Measurements from ENCODE around the gene DSC2. TPM values are rescaled to one million over a fixed set of nuclear protein-coding genes. Genes with fewer than 3 reads are reported as not detected.
"Not testable (repeated sequence)": the region's sequence is repeated elsewhere in the genome, so short reads cannot be mapped to it uniquely, and the experiment has no call there.

Gene DSC2
- total and polyA plus RNA-seq, 8 donors, result 8.9 to 21.0 (median 16.2) TPM

DNA sequence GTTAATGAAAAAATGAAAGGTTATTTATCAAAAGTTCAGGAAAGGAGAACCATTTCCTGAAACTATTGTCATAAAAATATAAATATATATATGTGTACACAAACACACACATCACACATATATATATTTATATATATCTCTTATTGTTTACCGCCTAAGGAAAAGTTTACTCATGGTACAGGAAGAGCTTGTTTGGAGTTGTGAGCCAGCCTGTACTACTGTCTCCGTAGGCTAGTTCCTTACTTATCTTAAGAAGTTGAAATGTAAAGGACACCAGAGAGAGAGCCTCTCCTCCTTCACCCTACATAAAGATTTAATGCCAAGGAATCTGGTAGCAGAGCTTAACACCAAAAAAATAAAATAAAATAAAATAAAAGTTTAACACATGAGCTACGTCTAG lies 40.8 kb upstream of the DSC2 start:
- no peak overlapping the region for H3K27ac ChIP-seq
- H3K4me1 ChIP-seq, result no peaks in the 10 kb centered on the region
- ATAC-seq (no peak), DNase-seq (no peak)
- no peaks in the 10 kb centered on the region for H3K27me3 ChIP-seq
- TF ChIP-seq, protein P1, sequence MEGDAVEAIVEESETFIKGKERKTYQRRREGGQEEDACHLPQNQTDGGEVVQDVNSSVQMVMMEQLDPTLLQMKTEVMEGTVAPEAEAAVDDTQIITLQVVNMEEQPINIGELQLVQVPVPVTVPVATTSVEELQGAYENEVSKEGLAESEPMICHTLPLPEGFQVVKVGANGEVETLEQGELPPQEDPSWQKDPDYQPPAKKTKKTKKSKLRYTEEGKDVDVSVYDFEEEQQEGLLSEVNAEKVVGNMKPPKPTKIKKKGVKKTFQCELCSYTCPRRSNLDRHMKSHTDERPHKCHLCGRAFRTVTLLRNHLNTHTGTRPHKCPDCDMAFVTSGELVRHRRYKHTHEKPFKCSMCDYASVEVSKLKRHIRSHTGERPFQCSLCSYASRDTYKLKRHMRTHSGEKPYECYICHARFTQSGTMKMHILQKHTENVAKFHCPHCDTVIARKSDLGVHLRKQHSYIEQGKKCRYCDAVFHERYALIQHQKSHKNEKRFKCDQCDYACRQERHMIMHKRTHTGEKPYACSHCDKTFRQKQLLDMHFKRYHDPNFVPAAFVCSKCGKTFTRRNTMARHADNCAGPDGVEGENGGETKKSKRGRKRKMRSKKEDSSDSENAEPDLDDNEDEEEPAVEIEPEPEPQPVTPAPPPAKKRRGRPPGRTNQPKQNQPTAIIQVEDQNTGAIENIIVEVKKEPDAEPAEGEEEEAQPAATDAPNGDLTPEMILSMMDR (IDR thresholded peaks at IDR 0.05), result no peak
- intact Hi-C loops (cut with DNase I), result no loop called here
- H3K36me3 ChIP-seq, result no peaks in the 10 kb centered on the region
- no peaks in the 10 kb centered on the region for H3K9me3 ChIP-seq
- H3K4me3 ChIP-seq, result no peak overlapping the region

- no peak overlapping the region for H3K27ac ChIP-seq
- no peaks in the 10 kb centered on the region for H3K36me3 ChIP-seq
- ATAC-seq (no peak), DNase-seq (no peak)
- no peaks in the 10 kb centered on the region for H3K27me3 ChIP-seq
- TF ChIP-seq, protein P1 (IDR thresholded peaks at IDR 0.05), result no peak
- intact Hi-C loops (cut with DNase I), result no loop called here
- no peak overlapping the region for H3K4me3 ChIP-seq
- no peaks in the 10 kb centered on the region for H3K9me3 ChIP-seq
- no peaks in the 10 kb centered on the region for H3K4me1 ChIP-seq
Measured at GRCh38 chr18:31138709-31139108, 36.5 kb upstream of the DSC2 start.

DNA sequence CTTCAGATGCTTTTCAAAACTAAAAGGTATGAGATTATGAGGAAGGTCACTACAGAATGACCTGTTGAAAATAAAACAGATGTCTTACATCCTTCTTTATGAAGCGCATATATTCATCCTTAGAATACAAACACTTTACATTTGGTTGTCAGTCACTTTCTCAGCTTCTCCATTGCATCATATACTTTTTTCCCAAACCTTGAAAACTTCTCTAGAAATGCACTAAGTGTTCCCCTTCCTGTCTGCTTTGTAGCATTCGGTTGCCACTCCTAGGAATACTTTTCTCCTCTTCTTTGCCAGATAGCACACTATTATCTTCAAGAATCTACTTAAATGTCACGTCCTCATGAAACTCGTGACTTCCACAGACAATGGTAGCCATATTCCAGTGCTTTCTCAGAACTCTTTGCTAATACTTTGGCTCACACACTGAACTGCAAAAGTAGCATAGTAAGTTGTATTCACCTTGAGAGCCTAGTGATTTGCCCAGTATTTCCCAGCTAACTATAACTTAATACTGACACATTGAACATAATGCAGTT lies 32.8 kb upstream of the DSC2 start:
- ATAC-seq (no peak), DNase-seq (no peak)
- Histone ChIP-seq H3K4me1 (no peaks in the 10 kb centered on the region), H3K9me3 (no peaks in the 10 kb centered on the region), H3K27me3 (no peaks in the 10 kb centered on the region), H3K27ac (no peak overlapping the region), H3K36me3 (no peaks in the 10 kb centered on the region), H3K4me3 (no peak overlapping the region)
- intact Hi-C loops (cut with DNase I), result no loop called here
- TF ChIP-seq, protein P1 (IDR thresholded peaks at IDR 0.05), result no peak

DNA sequence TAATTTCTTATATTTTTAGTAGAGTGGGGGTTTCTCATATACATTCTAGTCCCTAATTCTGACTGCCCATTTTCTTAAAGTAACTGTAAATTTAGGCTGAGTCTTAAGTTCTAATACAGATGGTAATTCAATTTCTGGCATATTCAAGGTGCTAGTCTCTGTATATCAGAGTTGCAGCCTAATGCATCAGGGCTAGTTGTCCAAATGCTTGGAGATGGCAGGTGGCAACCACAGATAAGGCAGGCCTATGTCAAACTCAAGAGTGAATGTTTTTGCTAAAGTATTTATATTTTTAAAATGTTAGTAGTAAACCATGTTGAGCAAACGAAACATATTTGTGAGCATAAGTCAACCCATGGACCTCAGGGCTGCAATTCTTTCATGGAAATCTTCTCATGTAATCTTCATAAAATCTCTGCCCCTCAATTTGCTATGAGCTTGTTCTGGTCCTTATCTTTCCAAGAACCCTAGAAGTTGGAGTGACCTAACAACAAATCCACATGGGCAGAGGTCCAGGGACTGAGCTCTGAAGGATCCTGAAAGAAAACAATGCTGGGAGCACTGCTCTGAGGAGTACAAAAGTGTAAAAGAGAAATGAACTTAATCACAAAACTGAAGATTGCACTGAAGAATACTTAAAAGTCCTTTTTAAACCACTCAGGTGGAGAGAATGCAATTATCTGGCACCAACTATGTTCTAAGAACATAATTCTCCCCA lies 27.3 kb upstream of the DSC2 start:
- H3K4me3 ChIP-seq, result no peak overlapping the region
- no peaks in the 10 kb centered on the region for H3K27me3 ChIP-seq
- H3K9me3 ChIP-seq, result no peaks in the 10 kb centered on the region
- H3K4me1 ChIP-seq, result no peaks in the 10 kb centered on the region
- no peak overlapping the region for H3K27ac ChIP-seq
- TF ChIP-seq, protein P1 (IDR thresholded peaks at IDR 0.05), result no peak
- intact Hi-C loops (cut with DNase I), result no loop called here
- no peak for ATAC-seq
- no peaks in the 10 kb centered on the region for H3K36me3 ChIP-seq
- DNase-seq, result no peak

DNA sequence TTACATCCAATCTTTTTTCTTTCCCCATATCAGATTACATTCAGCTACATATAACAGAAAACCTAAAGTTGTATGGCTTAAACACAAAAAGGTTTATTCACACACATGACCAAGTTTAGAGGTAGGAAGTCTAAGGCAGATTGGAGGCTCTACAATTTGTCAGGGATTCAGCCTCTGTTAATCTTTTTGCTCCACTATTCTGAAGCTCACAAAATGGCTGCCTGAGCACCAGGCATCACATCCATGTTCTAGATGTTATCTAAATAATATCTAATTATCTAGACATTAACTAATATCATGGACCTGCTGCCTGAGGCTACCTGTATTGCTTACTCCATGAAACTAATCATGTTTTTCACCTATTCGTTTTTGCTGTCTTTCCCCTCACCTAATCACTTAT lies 23.7 kb upstream of the DSC2 start:
- H3K27me3 ChIP-seq, result no peaks in the 10 kb centered on the region
- H3K4me3 ChIP-seq, result no peak overlapping the region
- H3K4me1 ChIP-seq, result no peaks in the 10 kb centered on the region
- no peak for DNase-seq
- H3K36me3 ChIP-seq, result no peaks in the 10 kb centered on the region
- no peak for ATAC-seq
- TF ChIP-seq, protein P1 (IDR thresholded peaks at IDR 0.05), result no peak
- H3K9me3 ChIP-seq, result no peaks in the 10 kb centered on the region
- intact Hi-C loops (cut with DNase I), result no loop called here
- H3K27ac ChIP-seq, result no peak overlapping the region

DNA sequence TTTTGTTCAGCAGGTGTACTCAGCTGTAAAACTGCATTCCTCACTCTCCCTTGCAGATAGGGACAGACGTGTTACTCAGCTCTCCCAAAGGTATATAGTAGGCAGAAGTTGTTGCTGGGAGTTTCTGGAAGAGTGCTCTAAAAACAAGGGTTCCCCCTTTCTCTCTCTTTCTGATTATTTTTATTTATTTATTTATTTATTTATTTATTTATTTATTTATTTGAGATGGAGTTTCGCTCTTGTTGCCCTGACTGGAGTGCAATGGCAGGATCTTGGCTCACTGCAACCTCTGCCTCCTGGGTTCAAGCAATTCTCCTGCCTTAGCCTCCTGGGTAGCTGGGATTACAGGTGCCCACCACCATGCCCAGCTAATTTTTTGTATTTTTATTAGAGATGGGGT lies 20.9 kb upstream of the DSC2 start:
- H3K27me3 ChIP-seq; H3K27ac ChIP-seq; intact Hi-C loops (cut with DNase I); DNase-seq; H3K9me3 ChIP-seq; H3K4me3 ChIP-seq; ATAC-seq; H3K4me1 ChIP-seq; H3K36me3 ChIP-seq: not testable (repeated sequence)

Data from left lung (tissue), 10 donors.